PC-3 (cell line): ENCODE measurements around the gene RGS13. TPM values are rescaled to one million over a fixed set of nuclear protein-coding genes. Genes with fewer than 3 reads are reported as not detected.

ENCODE experiments used
- ATAC-seq: fragments of 200-7000 bp; cut with Tn5 transposase; 2 replicates; pipeline ENCODE4 v1.9.1; 2020; ENCODE audit warnings: mild to moderate bottlenecking, moderate library complexity
- BruUV-seq: library from RNA; stranded (reverse); fragments of 400-500 nt; replicated peaks from 2 replicates; lab custom pipeline; 2021; lab: Mats Ljungman, UMichigan
- CTCF ChIA-PET: fragments of 300-600 bp; sonication (Branson Sonifier 250); formaldehyde crosslinking; loops from one replicate; lab custom pipeline; 2022; ENCODE audit warnings: antibody characterized with exemption; lab: Charles Lee
- POLR2A ChIA-PET: fragments of 300-600 bp; sonication (Branson Sonifier 250); formaldehyde crosslinking; loops from one replicate; lab custom pipeline; 2022; ENCODE audit warnings: antibody characterized with exemption; ENCODE audit not compliant: unreplicated experiment; lab: Charles Lee
- DNase-seq: peaks from one replicate; pipeline ENCODE4 v3.0.0-alpha.2; 2015
- H2AFZ ChIP-seq: fragments of 300-600 bp; sonication (generic); 2 replicates; pipeline ENCODE4 v1.6.0; 2016; ENCODE audit warnings: antibody characterized with exemption, low read length
- H3F3A ChIP-seq: fragments of 300-600 bp; sonication (generic); one replicate; pipeline ENCODE4 v1.6.0; 2017; ENCODE audit warnings: antibody characterized with exemption, low read length, control low read depth, mild to moderate bottlenecking; ENCODE audit not compliant: unreplicated experiment
- H3K27ac ChIP-seq: fragments of 300-600 bp; sonication (generic); 2 replicates; pipeline ENCODE4 v1.5.1; 2016; ENCODE audit warnings: mild to moderate bottlenecking, low read length
- H3K27me3 ChIP-seq: fragments of 300-600 bp; sonication (generic); 2 replicates; pipeline ENCODE4 v1.6.1; 2016; ENCODE audit warnings: low read length, mixed read lengths
- H3K36me3 ChIP-seq: fragments of 300-600 bp; sonication (generic); 2 replicates; pipeline ENCODE4 v1.6.1; 2016; ENCODE audit warnings: low read depth, mixed run types, low read length, mixed read lengths
- H3K4me1 ChIP-seq: fragments of 300-600 bp; sonication (generic); 2 replicates; pipeline ENCODE4 v1.5.1; 2016; ENCODE audit warnings: low read length; ENCODE audit not compliant: insufficient read depth
- H3K4me2 ChIP-seq: fragments of 300-600 bp; sonication (generic); 2 replicates; pipeline ENCODE4 v1.6.0; 2016; ENCODE audit warnings: low read length
- H3K4me3 ChIP-seq: fragments of 300-600 bp; sonication (generic); 2 replicates; pipeline ENCODE4 v1.5.1; 2016; ENCODE audit warnings: mild to moderate bottlenecking, low read length, mixed read lengths
- H3K79me2 ChIP-seq: fragments of 300-600 bp; sonication (generic); 2 replicates; pipeline ENCODE4 v1.6.1; 2017; ENCODE audit warnings: low read length, mixed read lengths
- H3K9ac ChIP-seq: fragments of 300-600 bp; sonication (generic); 2 replicates; pipeline ENCODE4 v1.6.0; 2016; ENCODE audit warnings: mild to moderate bottlenecking, low read length
- H3K9me2 ChIP-seq: fragments of 300-600 bp; sonication (generic); replicated peaks from 2 replicates; pipeline ENCODE4 v1.6.1; 2016; ENCODE audit warnings: mixed run types, low read length, mixed read lengths
- H3K9me3 ChIP-seq: fragments of 300-600 bp; sonication (generic); 2 replicates; pipeline ENCODE4 v1.6.1; 2016; ENCODE audit warnings: low read length, mixed read lengths
- H4K20me1 ChIP-seq: fragments of 300-600 bp; sonication (generic); 2 replicates; pipeline ENCODE4 v1.6.1; 2016; ENCODE audit warnings: low read length, mixed read lengths
- CTCF ChIP-seq: fragments of 300-600 bp; sonication (generic); conservative IDR thresholded peaks from 2 replicates; pipeline ENCODE4 v1.5.1; 2017; ENCODE audit warnings: antibody characterized with exemption, low read depth, mild to moderate bottlenecking, low read length
- EZH2 ChIP-seq: fragments of 300-600 bp; sonication (generic); IDR thresholded peaks from one replicate; pipeline ENCODE4 v1.6.1; 2017; ENCODE audit warnings: antibody characterized with exemption, mild to moderate bottlenecking, low read length; ENCODE audit not compliant: unreplicated experiment
- EZH2phosphoT487 ChIP-seq: fragments of 300-600 bp; sonication (generic); IDR thresholded peaks from 2 replicates; pipeline ENCODE4 v1.6.1; 2018; ENCODE audit warnings: mild to moderate bottlenecking, antibody characterized with exemption, low read length, borderline replicate concordance
- intact Hi-C: fragments of 100-400 bp; cut with micrococcal nuclease; formaldehyde crosslinking; loops from 2 replicates; pipeline ENCODE4 v1.9.0; 2023
- total RNA-seq: library from RNA; depleted of rRNA; stranded (reverse); fragments of >200 nt; gene quantifications from 2 replicates; pipeline ENCODE4 v1.2.3, GENCODE V29; 2014

The RGS13 gene
- total RNA-seq, 1 experiment from 2014 or later: 0.22 TPM

- Histone ChIP-seq H4K20me1 (no peaks in the 10 kb centered on the region), H3K4me1 (peaks cover 14% of the 10 kb centered on the region), H3K9ac (no peak overlapping the region), H3K36me3 (no peaks in the 10 kb centered on the region), H3K9me2 (no peaks in the 10 kb centered on the region), H3F3A (no peaks in the 10 kb centered on the region), H3K4me3 (no peak overlapping the region), H3K27me3 (no peaks in the 10 kb centered on the region), H3K9me3 (no peaks in the 10 kb centered on the region), H3K79me2 (no peaks in the 10 kb centered on the region), H3K27ac (no peak overlapping the region), H2AFZ (no peak overlapping the region), H3K4me2 (no peak overlapping the region)
- POLR2A ChIA-PET: no interaction called here
- BruUV-seq: no TSS peak
- ATAC-seq: no peak
- TF ChIP-seq EZH2: no peak
- CTCF ChIA-PET: no interaction called here
- intact Hi-C loops: no loop called here
- no peak for DNase-seq
Measured at GRCh38 chr1:192626366-192627179, 9.4 kb upstream of the RGS13 start.

- Histone ChIP-seq H3K4me3 (no peak overlapping the region), H2AFZ (no peak overlapping the region), H3K36me3 (no peaks in the 10 kb centered on the region), H3K9me2 (no peaks in the 10 kb centered on the region), H3K9me3 (no peaks in the 10 kb centered on the region), H3K27ac (no peak overlapping the region), H3K4me1 (peaks cover 23% of the 10 kb centered on the region), H3F3A (no peaks in the 10 kb centered on the region), H3K27me3 (no peaks in the 10 kb centered on the region), H3K79me2 (no peaks in the 10 kb centered on the region), H3K4me2 (no peak overlapping the region), H4K20me1 (no peaks in the 10 kb centered on the region), H3K9ac (no peak overlapping the region)
- ATAC-seq: no peak
- intact Hi-C loops: no loop called here
- TF ChIP-seq EZH2phosphoT487 (no peak), EZH2 (no peak), CTCF (no peak)
- DNase-seq: no peak
- no TSS peak for BruUV-seq
- ChIA-PET CTCF (no interaction called here), POLR2A (no interaction called here)
Measured at GRCh38 chr1:192627901-192628300, 8.0 kb upstream of the RGS13 start.

- ATAC-seq: no peak
- no peaks in the 10 kb centered on the region for H3K9me2 ChIP-seq
- no peaks in the 10 kb centered on the region for H4K20me1 ChIP-seq
- POLR2A ChIA-PET: no interaction called here
- H3K4me1 ChIP-seq: peaks cover 23% of the 10 kb centered on the region
- no peaks in the 10 kb centered on the region for H3K36me3 ChIP-seq
- no peaks in the 10 kb centered on the region for H3K27me3 ChIP-seq
- DNase-seq: no peak
- no TSS peak for BruUV-seq
- H3K79me2 ChIP-seq: no peaks in the 10 kb centered on the region
- no peak overlapping the region for H2AFZ ChIP-seq
- no peak overlapping the region for H3K9ac ChIP-seq
- H3K9me3 ChIP-seq: no peaks in the 10 kb centered on the region
- TF ChIP-seq EZH2 (no peak), EZH2phosphoT487 (no peak), CTCF (no peak)
- H3K27ac ChIP-seq: no peak overlapping the region
- no peak overlapping the region for H3K4me3 ChIP-seq
- CTCF ChIA-PET: no interaction called here
- intact Hi-C loops: no loop called here
- no peak overlapping the region for H3K4me2 ChIP-seq
- H3F3A ChIP-seq: no peaks in the 10 kb centered on the region
Measured at GRCh38 chr1:192628396-192629057, 7.4 kb upstream of the RGS13 start.
